ENCODE results near the gene ATP7A. TPM values are rescaled to one million over a fixed set of nuclear protein-coding genes. Genes with fewer than 3 reads are reported as not detected.

Gene ATP7A
- total RNA-seq, 4 donors from 2014 or later: 11.4 to 22.9 (median 14.4) TPM

GRCh38 chrX:77952173-77952572 lies 41.7 kb downstream of the ATP7A start:
- Histone ChIP-seq H3K9me3 (no peaks in the 10 kb centered on the region), H3K4me3 (replicated peaks in 1 of 3) (no peak overlapping the region), H3K27me3 (no peaks in the 10 kb centered on the region), H3K4me1 (peaks cover 0 to 8% of the 10 kb centered on the region in 2 donors), H3K36me3 (no peaks in the 10 kb centered on the region), H3K27ac (no peak overlapping the region)
- intact Hi-C loops (cut with DNase I): no loop called here
- no peak for TF ChIP-seq POLR2A (IDR thresholded peaks at IDR 0.05)
- TF ChIP-seq, protein P1, sequence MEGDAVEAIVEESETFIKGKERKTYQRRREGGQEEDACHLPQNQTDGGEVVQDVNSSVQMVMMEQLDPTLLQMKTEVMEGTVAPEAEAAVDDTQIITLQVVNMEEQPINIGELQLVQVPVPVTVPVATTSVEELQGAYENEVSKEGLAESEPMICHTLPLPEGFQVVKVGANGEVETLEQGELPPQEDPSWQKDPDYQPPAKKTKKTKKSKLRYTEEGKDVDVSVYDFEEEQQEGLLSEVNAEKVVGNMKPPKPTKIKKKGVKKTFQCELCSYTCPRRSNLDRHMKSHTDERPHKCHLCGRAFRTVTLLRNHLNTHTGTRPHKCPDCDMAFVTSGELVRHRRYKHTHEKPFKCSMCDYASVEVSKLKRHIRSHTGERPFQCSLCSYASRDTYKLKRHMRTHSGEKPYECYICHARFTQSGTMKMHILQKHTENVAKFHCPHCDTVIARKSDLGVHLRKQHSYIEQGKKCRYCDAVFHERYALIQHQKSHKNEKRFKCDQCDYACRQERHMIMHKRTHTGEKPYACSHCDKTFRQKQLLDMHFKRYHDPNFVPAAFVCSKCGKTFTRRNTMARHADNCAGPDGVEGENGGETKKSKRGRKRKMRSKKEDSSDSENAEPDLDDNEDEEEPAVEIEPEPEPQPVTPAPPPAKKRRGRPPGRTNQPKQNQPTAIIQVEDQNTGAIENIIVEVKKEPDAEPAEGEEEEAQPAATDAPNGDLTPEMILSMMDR (IDR thresholded peaks at IDR 0.05): no peak
- no peak for DNase-seq
- 90 to 95% methylated on average over 1 of the region's 1 CpG for WGBS, 2 donors

DNA sequence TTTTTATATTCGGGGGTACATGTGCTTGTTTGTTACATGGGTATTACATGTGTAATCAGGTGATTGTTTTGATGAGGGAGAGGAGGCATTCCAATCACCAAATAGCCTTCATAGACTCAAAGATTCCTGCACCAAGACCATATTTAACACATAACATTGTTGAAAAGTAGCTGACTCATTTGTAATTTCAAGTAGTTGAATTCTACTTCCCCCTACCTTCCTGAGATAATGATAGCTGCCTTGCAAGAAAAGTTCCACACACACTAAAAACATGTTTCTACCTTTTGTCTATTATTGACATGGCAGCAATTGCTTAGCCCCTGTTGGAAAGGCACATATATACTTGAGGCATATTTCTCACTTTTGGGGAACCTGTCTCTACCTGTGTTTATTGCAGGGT lies 42.8 kb downstream of the ATP7A start:
- Histone ChIP-seq H3K36me3 (no peaks in the 10 kb centered on the region), H3K27me3 (no peaks in the 10 kb centered on the region), H3K4me3 (replicated peaks in 1 of 3) (no peak overlapping the region), H3K27ac (no peak overlapping the region), H3K4me1 (peaks cover 0 to 8% of the 10 kb centered on the region in 2 donors), H3K9me3 (no peaks in the 10 kb centered on the region)
- intact Hi-C loops (cut with DNase I): no loop called here
- DNase-seq: no peak
- no peak for TF ChIP-seq POLR2A (IDR thresholded peaks at IDR 0.05)
- TF ChIP-seq, protein P1 (IDR thresholded peaks at IDR 0.05): no peak
- WGBS, 2 donors: 67 to 78% methylated on average over 1 of the region's 1 CpG

DNA sequence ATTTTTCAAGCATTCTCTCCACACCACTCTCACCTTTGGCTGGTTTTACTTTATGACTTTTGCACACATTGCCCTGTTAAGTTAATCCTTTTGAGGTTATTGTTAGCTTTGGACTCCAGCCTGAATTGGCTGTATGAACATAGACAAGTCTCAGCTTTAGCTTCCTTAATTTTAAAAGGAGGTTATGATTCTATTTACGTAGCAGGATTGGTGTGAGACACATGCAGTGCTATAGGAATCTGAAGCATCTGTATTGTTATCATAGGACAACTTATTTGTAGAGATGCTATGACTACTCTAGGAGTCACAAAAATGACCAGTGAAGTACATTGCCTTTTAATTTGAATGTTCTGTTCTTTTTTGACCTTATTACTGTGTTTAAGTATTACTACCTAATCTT lies 43.2 kb downstream of the ATP7A start:
- H3K27ac ChIP-seq: no peak overlapping the region
- 63 to 82% methylated on average over 1 of the region's 1 CpG for WGBS, 2 donors
- DNase-seq: no peak
- TF ChIP-seq, protein P1 (IDR thresholded peaks at IDR 0.05): no peak
- TF ChIP-seq POLR2A (IDR thresholded peaks at IDR 0.05): no peak
- no peaks in the 10 kb centered on the region for H3K27me3 ChIP-seq
- intact Hi-C loops (cut with DNase I): no loop called here
- no peaks in the 10 kb centered on the region for H3K36me3 ChIP-seq
- no peaks in the 10 kb centered on the region for H3K9me3 ChIP-seq
- H3K4me3 ChIP-seq (replicated peaks in 1 of 3): no peak overlapping the region
- peaks cover 0 to 8% of the 10 kb centered on the region in 2 donors for H3K4me1 ChIP-seq

GRCh38 chrX:77960567-77960966 lies 50.1 kb downstream of the ATP7A start:
- Histone ChIP-seq H3K27ac (no peak overlapping the region), H3K4me1 (no peaks in the 10 kb centered on the region), H3K36me3 (no peaks in the 10 kb centered on the region), H3K4me3 (replicated peaks in 1 of 3) (no peak overlapping the region), H3K9me3 (no peaks in the 10 kb centered on the region), H3K27me3 (no peaks in the 10 kb centered on the region)
- TF ChIP-seq POLR2A (IDR thresholded peaks at IDR 0.05): no peak
- TF ChIP-seq, protein P1 (IDR thresholded peaks at IDR 0.05): no peak
- no peak for DNase-seq
- 67 to 79% methylated on average over 1 of the region's 1 CpG for WGBS, 2 donors
- intact Hi-C loops (cut with DNase I): no loop called here

- 91 to 95% methylated on average over 2 of the region's 2 CpGs for WGBS, 2 donors
- H3K27me3 ChIP-seq: no peaks in the 10 kb centered on the region
- no peaks in the 10 kb centered on the region for H3K36me3 ChIP-seq
- no peaks in the 10 kb centered on the region for H3K9me3 ChIP-seq
- H3K27ac ChIP-seq: no peak overlapping the region
- intact Hi-C loops (cut with DNase I): no loop called here
- H3K4me3 ChIP-seq (replicated peaks in 1 of 3): no peak overlapping the region
- H3K4me1 ChIP-seq: no peaks in the 10 kb centered on the region
- DNase-seq: no peak
- TF ChIP-seq, protein P1 (IDR thresholded peaks at IDR 0.05): no peak
- no peak for TF ChIP-seq POLR2A (IDR thresholded peaks at IDR 0.05)
Observed at GRCh38 chrX:77961063-77961462, 50.6 kb downstream of the ATP7A start.
